Mesendoderm (in vitro differentiated cells): ENCODE results near the gene ATXN7L1.

Experiments used
- DNase-seq: peaks from one replicate; pipeline ENCODE4 v3.0.0; 2013
- H2AK5ac ChIP-seq: 2 replicates; pipeline ENCODE4 v1.6.1; 2013; ENCODE audit warnings: low read length, inconsistent platforms
- H2BK120ac ChIP-seq: 2 replicates; pipeline ENCODE4 v1.6.1; 2013; ENCODE audit warnings: low read depth, mild to moderate bottlenecking, low read length, moderate library complexity, mixed read lengths
- H2BK15ac ChIP-seq: replicated peaks from 2 replicates; pipeline ENCODE4 v1.6.1; 2013; ENCODE audit warnings: low read depth, mild to moderate bottlenecking, moderate library complexity
- H2BK5ac ChIP-seq: 2 replicates; pipeline ENCODE4 v1.6.1; 2013; ENCODE audit warnings: low read length, inconsistent platforms
- H3K18ac ChIP-seq: 2 replicates; pipeline ENCODE4 v1.6.1; 2013; ENCODE audit warnings: mild to moderate bottlenecking, low read length, mixed read lengths
- H3K23ac ChIP-seq: one replicate; pipeline ENCODE4 v1.6.1; 2013; ENCODE audit warnings: low read length
- H3K27ac ChIP-seq: 2 replicates; pipeline ENCODE4 v1.5.1; 2013; ENCODE audit warnings: low read depth, mild to moderate bottlenecking, inconsistent platforms, low read length, moderate library complexity
- H3K27me3 ChIP-seq: 2 replicates; pipeline ENCODE4 v1.6.1; 2013; ENCODE audit warnings: low read length, control low read depth, mild to moderate bottlenecking, inconsistent platforms; ENCODE audit not compliant: insufficient read depth, poor library complexity
- H3K36me3 ChIP-seq: 2 replicates; pipeline ENCODE4 v1.6.1; 2013; ENCODE audit warnings: low read length, inconsistent platforms; ENCODE audit not compliant: control insufficient read depth, insufficient read depth
- H3K4ac ChIP-seq: one replicate; pipeline ENCODE4 v1.6.1; 2013; ENCODE audit warnings: low read depth, mild to moderate bottlenecking, low read length, moderate library complexity
- H3K4me1 ChIP-seq: 2 replicates; pipeline ENCODE4 v1.6.1; 2013; ENCODE audit warnings: low read depth, low read length, inconsistent platforms; ENCODE audit not compliant: control insufficient read depth
- H3K4me2 ChIP-seq: 2 replicates; pipeline ENCODE4 v1.6.1; 2013; ENCODE audit warnings: low read length
- H3K4me3 ChIP-seq: 2 replicates; pipeline ENCODE4 v1.5.1; 2013; ENCODE audit warnings: mild to moderate bottlenecking, low read length
- H3K56ac ChIP-seq: one replicate; pipeline ENCODE4 v1.6.1; 2013; ENCODE audit warnings: low read length
- H3K79me1 ChIP-seq: 2 replicates; pipeline ENCODE4 v1.6.1; 2013; ENCODE audit warnings: low read length, inconsistent platforms
- H3K79me2 ChIP-seq: 2 replicates; pipeline ENCODE4 v1.6.1; 2013; ENCODE audit warnings: mild to moderate bottlenecking, low read length; ENCODE audit not compliant: control insufficient read depth, insufficient read depth
- H3K9ac ChIP-seq: 2 replicates; pipeline ENCODE4 v1.6.1; 2013; ENCODE audit warnings: low read length, inconsistent platforms
- H4K5ac ChIP-seq: one replicate; pipeline ENCODE4 v1.6.1; 2013; ENCODE audit warnings: low read length
- H4K8ac ChIP-seq: one replicate; pipeline ENCODE4 v1.6.1; 2013; ENCODE audit warnings: low read depth, mild to moderate bottlenecking, control low read depth, low read length, moderate library complexity
- WGBS: extraction: QIAGEN DNeasy Blood & Tissue Kit; methylation state at CpG from one replicate; pipeline ENCODE4 v1.1.7; 2013; ENCODE audit warnings: low lambda C conversion rate, missing lambda C conversion rate; ENCODE audit not compliant: insufficient coverage; ENCODE audit errors: extremely low coverage; 5-methylcytosine and 5-hydroxymethylcytosine counted together

Gene ATXN7L1

GRCh38 chr7:105916603-105917002, 40.2 kb upstream of the ATXN7L1 start:
- no peaks in the 10 kb centered on the region for H3K79me2 ChIP-seq
- no CpG with 5 or more reads among the region's 1 CpG for WGBS
- no peaks in the 10 kb centered on the region for H3K4me1 ChIP-seq
- H2AK5ac ChIP-seq: no peak overlapping the region
- H3K36me3 ChIP-seq: peaks cover 1% of the 10 kb centered on the region
- H3K4me3 ChIP-seq: no peak overlapping the region
- H4K8ac ChIP-seq: no peak overlapping the region
- no peak overlapping the region for H3K27ac ChIP-seq
- H3K27me3 ChIP-seq: no peaks in the 10 kb centered on the region
- DNase-seq: no peak
- H3K18ac ChIP-seq: no peak overlapping the region
- H3K4me2 ChIP-seq: no peak overlapping the region
- no peak overlapping the region for H3K56ac ChIP-seq
- H2BK120ac ChIP-seq: no peak overlapping the region
- no peak overlapping the region for H4K5ac ChIP-seq
- H3K79me1 ChIP-seq: no peaks in the 10 kb centered on the region
- no peak overlapping the region for H2BK5ac ChIP-seq
- H3K4ac ChIP-seq: no peak overlapping the region
- no peak overlapping the region for H3K23ac ChIP-seq
- no peak overlapping the region for H2BK15ac ChIP-seq
- H3K9ac ChIP-seq: no peak overlapping the region

DNA sequence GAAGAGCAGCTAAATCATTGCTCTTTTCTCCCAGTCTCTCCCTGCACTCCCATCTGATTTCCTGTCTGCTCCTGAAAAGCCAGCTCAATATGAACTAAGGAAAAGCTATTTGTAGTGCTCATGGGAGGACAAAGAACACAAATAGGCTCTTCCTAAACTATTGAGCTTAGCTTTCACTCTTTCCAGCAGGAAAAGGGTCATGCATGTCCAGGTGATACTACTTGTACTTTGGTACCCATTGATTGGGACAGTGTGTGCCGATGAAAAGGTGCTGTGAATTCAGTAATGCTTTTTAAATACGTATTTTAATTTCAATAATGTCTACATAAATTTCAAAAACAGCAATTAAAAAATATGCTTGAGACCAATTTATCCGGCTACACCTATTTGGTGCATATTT, 37.5 kb upstream of the ATXN7L1 start:
- WGBS: no CpG with 5 or more reads among the region's 3 CpGs
- Histone ChIP-seq H3K36me3 (no peaks in the 10 kb centered on the region), H3K18ac (no peak overlapping the region), H3K79me2 (no peaks in the 10 kb centered on the region), H4K5ac (no peak overlapping the region), H2AK5ac (no peak overlapping the region), H3K4ac (no peak overlapping the region), H3K4me1 (no peaks in the 10 kb centered on the region), H3K56ac (no peak overlapping the region), H3K27ac (no peak overlapping the region), H4K8ac (no peak overlapping the region), H3K4me2 (no peak overlapping the region), H3K23ac (no peak overlapping the region), H3K79me1 (peaks cover under 1% of the 10 kb centered on the region), H3K27me3 (no peaks in the 10 kb centered on the region), H2BK120ac (no peak overlapping the region), H2BK15ac (no peak overlapping the region), H3K4me3 (no peak overlapping the region), H3K9ac (no peak overlapping the region), H2BK5ac (no peak overlapping the region)
- no peak for DNase-seq

- H2BK120ac ChIP-seq: no peak overlapping the region
- H3K79me1 ChIP-seq: peaks cover 2% of the 10 kb centered on the region
- H3K4me1 ChIP-seq: no peaks in the 10 kb centered on the region
- no peak overlapping the region for H3K4me2 ChIP-seq
- H3K79me2 ChIP-seq: no peaks in the 10 kb centered on the region
- no peak overlapping the region for H2AK5ac ChIP-seq
- no peak overlapping the region for H3K27ac ChIP-seq
- H2BK5ac ChIP-seq: no peak overlapping the region
- no peaks in the 10 kb centered on the region for H3K36me3 ChIP-seq
- H3K27me3 ChIP-seq: no peaks in the 10 kb centered on the region
- WGBS: no CpG with 5 or more reads among the region's 4 CpGs
- H2BK15ac ChIP-seq: no peak overlapping the region
- H3K4ac ChIP-seq: no peak overlapping the region
- H3K56ac ChIP-seq: no peak overlapping the region
- no peak overlapping the region for H4K5ac ChIP-seq
- no peak overlapping the region for H3K4me3 ChIP-seq
- H3K18ac ChIP-seq: no peak overlapping the region
- H3K9ac ChIP-seq: no peak overlapping the region
- H3K23ac ChIP-seq: no peak overlapping the region
- H4K8ac ChIP-seq: no peak overlapping the region
- DNase-seq: no peak
Observed at GRCh38 chr7:105911961-105912575, 35.7 kb upstream of the ATXN7L1 start.

GRCh38 chr7:105910172-105910571, 33.8 kb upstream of the ATXN7L1 start:
- H2BK15ac ChIP-seq: no peak overlapping the region
- H4K5ac ChIP-seq: no peak overlapping the region
- no peak overlapping the region for H3K4me3 ChIP-seq
- no peak overlapping the region for H3K23ac ChIP-seq
- no peaks in the 10 kb centered on the region for H3K27me3 ChIP-seq
- peaks cover 2% of the 10 kb centered on the region for H3K79me1 ChIP-seq
- no peak overlapping the region for H3K4me2 ChIP-seq
- no peak overlapping the region for H2AK5ac ChIP-seq
- no CpG with 5 or more reads among the region's 5 CpGs for WGBS
- no peak overlapping the region for H2BK5ac ChIP-seq
- H3K56ac ChIP-seq: no peak overlapping the region
- H3K18ac ChIP-seq: no peak overlapping the region
- no peak overlapping the region for H2BK120ac ChIP-seq
- no peak overlapping the region for H3K4ac ChIP-seq
- H3K4me1 ChIP-seq: no peaks in the 10 kb centered on the region
- DNase-seq: no peak
- H3K79me2 ChIP-seq: no peaks in the 10 kb centered on the region
- H3K36me3 ChIP-seq: no peaks in the 10 kb centered on the region
- H3K27ac ChIP-seq: no peak overlapping the region
- no peak overlapping the region for H3K9ac ChIP-seq
- no peak overlapping the region for H4K8ac ChIP-seq

- Histone ChIP-seq H4K5ac (no peak overlapping the region), H3K23ac (no peak overlapping the region), H3K56ac (no peak overlapping the region), H3K18ac (no peak overlapping the region), H3K79me1 (peaks cover 2% of the 10 kb centered on the region), H3K27ac (no peak overlapping the region), H3K4ac (no peak overlapping the region), H3K79me2 (no peaks in the 10 kb centered on the region), H4K8ac (no peak overlapping the region), H3K4me1 (no peaks in the 10 kb centered on the region), H3K36me3 (no peaks in the 10 kb centered on the region), H3K27me3 (no peaks in the 10 kb centered on the region), H2BK5ac (no peak overlapping the region), H3K4me3 (no peak overlapping the region), H3K4me2 (no peak overlapping the region), H3K9ac (no peak overlapping the region), H2BK120ac (no peak overlapping the region), H2AK5ac (no peak overlapping the region), H2BK15ac (no peak overlapping the region)
- DNase-seq: no peak
- WGBS: no CpG with 5 or more reads among the region's 7 CpGs
Observed at GRCh38 chr7:105909742-105910141, 33.3 kb upstream of the ATXN7L1 start.
